GM18507 (cell line): Measurements from ENCODE around the gene TENM4.

Experiments
- DNase-seq: peaks from one replicate; pipeline ENCODE4 v3.0.0; 2011; ENCODE audit warnings: low read depth; ENCODE audit not compliant: insufficient read length; ENCODE audit errors: extremely low spot score
- FAIRE-seq: peaks from 2 replicates; lab custom pipeline; 2011; peaks lifted over from hg19 to GRCh38; lab: Jason Lieb, UNC

The TENM4 gene

DNA sequence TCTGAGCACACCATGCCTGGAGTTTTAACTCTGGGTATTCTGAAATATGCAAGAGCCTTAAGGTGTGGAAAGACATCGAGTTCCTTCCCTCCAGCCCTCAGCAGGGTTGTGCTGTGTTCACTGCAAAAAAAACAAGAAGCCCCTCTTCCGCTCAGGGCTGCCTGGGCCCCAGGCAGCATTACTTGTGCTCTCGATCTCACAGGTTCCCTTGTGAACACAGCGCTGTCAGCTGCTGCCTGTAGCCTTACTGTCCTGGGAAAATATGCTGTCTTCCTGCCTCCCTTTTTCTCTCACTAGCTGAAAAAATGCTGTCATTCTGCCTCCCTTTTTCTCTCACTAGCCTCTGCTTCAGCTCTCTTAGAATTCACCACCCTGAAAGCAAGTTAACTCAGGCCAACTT is 15.7 kb upstream of the TENM4 start:
- FAIRE-seq (no peak), DNase-seq (no peak)

DNA sequence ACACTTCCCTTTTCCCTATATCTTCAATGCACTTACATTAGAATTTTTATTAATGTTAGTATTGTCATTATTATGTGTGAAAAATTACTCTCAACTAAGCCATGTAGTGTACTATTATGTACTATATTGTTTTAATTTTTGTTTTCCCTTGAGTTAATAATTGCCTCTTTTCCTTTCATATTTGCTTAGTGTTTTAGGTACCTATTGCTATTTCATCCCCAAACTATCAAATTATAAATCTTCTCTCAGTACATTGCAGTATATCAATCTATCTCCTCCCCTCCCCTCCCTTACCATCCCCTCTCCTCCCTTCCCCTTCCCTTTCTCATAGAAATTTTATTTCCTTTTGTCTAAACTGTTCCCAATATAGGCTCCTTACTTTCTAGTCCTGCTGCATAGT is 12.8 kb upstream of the TENM4 start:
- FAIRE-seq: no peak
- DNase-seq: no peak

DNA sequence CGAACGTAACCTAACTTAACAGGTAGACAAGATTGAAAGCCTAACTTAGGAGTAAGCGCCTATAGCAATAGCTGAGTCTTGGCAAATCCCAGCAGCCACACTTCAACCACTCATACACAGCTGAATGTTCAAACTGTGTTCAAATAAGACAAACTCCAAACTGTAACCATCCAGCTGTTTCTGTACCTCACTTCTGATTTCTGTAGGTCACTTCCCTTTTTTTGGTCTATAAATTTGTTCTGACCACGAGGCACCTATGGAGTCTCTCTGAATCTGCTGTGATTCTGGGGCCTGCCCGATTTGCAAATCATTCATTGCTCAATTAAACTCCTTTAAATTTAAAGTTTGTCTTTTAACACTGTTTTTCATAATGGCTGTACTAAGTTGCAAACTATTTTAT is 8.2 kb upstream of the TENM4 start:
- no peak for FAIRE-seq

DNA sequence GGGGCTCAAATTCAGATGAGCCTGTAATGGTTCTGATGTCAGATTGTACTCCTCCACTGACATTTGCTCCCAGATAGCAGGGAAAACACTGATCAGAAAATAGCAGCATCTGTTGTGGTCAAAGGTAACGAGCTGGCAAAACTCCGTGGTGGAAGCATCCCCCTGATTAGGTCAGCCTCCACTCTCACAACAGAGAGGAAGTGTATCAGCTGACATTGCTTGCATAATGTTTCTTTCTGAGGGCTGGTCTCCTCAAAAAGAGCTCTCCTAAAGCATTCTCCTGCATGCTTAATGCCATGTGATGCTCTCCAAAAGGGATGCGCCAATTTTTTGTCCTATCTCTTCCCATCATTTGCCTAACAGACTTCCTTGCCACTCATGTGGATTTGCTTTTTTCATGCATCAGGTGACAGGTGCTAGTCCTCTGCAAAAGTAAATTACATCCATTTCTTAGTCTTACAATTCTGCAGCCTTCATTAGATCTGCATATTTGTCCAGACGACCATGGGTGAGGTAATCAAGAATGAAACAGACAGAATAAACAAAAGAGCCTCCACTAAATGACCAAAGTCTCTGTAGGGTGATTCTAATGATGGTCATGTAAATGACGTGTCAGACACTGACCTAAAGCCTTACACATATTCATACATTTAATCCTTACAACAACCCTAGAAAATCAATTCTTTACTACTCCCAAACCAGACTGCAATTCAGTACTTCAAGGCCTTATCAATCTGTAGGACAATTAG is 6.4 kb upstream of the TENM4 start:
- FAIRE-seq: no peak
- no peak for DNase-seq

More for the DNA sequence above, 8.2 kb upstream of the TENM4 start:
- no peak for DNase-seq

DNA sequence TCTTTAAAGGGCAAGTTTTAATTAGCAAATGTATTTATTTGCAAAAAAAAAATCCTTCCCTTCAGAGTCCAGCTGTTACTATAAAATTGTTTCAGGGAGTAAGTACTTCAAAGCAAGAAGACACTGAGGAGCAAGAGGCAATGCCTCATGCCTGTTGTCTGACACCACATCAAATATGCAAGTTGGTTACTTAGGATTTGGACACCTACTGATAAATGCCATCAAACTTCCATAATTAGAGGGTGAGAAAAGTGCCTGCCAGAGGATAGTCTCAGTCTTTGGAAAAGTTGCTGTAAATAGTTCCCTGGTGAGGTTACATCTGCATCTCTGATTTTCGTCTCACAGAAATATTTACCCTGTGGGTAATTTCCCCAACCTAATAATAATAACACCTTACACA is 4.1 kb upstream of the TENM4 start:
- no peak for FAIRE-seq
- DNase-seq: no peak

DNA sequence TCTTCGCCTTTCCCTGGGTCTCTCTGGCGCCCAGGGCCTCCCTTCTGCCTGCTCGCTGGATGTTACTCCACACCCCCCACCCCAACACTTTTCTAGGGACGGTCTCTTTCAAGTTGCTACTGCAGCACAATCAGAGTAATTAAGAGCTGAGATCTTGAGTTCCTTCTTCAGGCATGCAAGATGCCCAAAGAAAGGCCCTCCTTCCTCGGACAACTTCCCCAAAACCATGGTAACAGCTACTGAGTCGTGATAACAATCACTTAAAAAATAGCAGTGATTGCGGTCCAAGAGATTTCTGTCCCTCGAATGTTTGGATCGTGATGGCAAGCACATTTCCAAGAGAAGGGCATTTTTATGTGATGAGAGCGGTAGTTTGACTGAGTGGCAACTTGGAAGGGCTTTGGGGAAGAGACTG is 638 bp upstream of the TENM4 start:
- DNase-seq: no peak
- FAIRE-seq: no peak

DNA sequence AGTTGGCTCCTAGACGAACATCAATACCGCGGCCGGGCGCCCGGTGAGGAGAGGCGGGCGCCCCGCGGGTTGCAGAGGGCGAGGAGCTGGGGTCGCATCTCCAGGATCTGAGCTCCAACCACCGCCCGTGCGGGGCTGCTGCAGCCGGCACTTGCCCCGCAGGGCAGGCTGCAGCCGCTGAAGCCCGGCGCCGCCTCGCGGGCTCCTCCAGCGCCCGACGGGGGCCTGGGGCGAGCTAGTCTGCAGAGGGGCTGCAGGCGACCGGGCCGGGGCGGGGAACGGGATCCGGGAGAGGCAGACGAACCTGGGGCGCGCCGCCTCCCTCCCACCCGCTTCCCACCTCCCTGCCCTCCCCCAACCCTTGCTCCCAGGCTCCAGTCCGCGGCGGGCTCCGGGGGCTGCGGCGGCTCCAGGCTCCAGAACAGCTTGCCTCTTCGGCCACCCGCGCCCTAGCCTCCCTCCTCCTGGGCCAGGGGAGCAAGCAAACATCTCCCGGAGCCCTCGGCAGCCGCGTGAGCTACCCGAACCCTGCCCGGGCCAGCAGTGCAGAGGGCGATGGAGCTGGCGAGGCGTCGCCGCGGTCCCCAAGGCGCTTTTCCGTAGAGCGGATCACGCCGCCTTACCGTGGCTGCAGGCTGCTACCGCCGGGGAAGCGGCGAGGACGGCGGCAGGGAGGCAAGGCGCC is 802 bp downstream of the TENM4 start:
- DNase-seq: no peak
- FAIRE-seq: no peak

DNA sequence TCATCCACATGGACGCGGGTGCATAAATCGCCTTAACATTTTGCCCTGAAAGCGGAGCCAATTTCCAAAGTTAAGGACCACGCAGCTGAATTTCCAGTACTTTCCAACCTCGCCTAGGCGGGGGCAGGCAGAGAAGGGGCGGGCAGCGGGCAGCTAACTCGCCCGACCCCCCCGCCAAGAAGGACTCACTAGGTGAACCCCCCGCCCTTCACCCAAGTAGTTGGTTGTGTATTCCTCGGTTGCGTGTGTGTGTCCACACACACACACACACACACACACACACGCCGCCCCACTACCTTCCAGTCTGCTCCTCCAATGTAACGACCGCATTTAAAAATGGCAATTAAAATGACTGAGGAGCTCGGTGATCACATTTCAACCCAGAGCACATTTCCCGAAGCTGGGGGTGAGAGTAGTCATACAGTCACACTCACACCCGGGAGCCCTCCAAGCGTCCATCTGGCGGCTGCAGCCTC is 1.4 kb downstream of the TENM4 start:
- no peak for DNase-seq
- FAIRE-seq: no peak

DNA sequence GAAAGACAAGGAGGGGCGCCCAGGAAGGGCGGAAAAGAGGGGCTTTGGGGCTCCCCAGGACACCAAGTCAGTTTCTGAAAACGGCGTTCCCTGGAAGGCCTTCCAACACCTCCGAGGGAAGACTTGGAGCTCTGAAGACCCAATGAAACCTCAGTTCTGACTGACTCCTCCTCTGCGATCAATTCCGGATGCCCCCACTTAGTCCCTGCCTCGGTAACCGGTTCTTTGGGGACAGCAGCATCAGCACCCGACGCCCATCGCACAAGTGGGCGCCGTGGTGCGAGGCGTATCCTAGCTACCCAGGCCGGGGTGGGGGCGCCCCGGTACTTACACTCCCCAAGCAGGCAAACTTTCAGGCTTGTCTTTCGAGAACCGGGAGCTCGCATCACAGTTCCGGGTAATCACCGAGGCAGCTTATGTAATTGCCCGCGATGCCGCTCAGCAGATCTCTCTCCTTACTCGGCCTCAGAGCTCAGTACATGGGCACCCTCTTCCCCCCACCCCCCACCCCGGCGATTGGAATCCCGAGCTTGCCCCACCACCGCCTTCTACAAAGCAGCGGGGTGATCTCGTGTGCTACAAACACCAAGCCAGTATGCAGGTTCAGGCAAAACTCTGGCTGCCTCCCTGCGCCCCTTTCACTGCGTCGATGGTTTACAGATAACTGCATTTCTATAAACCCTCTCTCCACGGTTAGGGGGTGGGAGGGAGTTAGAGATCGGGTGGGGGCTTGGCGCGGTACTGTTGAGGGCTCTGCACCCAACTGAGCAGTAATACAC is 2.0 kb downstream of the TENM4 start:
- DNase-seq: no peak
- no peak for FAIRE-seq

DNA sequence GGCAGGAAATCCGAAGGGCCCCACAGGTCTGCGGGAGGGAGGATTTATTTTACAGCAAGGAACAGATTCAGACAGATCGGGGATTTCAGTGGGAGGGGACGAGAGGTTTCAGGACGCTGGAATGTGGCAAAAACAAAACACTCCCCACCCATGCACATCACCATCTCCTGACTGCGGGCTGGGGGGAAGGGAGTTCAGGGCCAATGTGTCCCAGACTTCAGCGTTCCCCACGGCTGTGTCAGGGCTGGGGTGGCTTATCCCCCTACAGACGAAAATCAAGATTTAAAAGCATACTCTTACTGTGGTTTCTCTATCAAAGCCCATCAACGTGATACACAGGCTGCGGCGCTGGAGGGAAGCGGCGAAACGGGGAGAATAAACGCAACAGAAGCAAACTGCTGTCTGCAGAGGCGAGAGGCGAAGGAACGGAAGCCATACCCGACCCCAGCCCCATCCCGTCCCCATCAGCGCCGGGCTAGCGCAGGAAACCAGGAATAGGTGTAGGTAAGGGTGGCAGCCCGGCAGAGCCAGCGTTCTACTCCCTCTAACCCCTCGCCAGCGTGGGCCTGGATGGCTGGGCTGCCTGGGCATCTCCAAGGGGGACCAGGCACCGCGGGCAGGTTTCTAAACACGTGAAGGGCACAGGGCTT is 2.7 kb downstream of the TENM4 start:
- DNase-seq (no peak), FAIRE-seq (no peak)

DNA sequence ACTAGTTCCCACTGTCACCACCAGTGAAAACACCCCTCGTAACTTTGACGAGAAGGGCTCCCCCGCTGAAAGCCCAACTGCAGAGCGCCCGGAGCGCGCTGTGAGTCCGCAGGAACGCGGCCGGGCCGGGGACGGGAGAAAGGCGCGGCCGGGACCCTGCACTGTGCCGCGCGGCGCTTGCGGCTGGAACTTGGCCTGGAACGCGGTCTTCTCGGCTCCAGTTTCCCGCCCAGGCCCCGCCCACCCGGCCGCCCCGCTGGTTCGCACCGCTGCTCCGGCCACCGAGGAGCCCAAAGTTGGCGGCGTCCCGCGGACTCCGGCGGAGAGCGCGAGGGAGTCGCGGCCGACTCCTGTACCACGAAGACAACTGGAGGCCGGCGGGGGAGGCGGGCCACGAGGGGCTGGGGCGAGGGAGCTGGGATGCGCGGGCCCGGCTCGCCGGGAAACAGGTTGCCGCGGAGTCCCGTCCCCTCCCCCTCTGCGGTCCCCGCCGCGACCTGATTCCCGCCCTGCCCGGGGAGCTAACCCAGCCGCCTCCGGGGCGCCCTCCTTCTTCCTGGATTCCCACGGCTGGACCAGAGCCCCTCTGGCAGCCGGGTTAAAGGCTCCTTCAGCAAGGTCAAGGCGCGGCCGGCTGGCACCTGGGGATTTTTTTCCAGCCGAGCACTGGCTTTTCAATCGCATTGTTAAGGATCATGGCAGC is 3.4 kb downstream of the TENM4 start:
- FAIRE-seq: no peak
- no peak for DNase-seq

DNA sequence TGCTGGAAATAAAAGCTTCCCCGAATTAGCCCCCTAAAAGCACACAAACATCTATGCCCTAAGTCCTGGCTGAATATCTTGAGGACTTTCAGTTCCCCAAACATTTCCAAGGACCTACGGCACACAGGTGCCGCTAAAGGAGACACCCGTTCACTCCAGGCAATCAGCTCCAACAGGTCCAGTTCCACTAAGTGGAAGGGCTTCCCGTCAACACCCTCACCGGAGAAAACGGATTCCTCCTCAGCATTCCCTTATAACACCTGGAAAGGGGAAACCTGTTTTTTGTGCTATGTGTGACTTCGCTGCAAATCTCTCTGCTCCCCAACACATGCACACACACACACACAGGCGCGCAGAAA is 3.9 kb downstream of the TENM4 start:
- FAIRE-seq: no peak
- DNase-seq: no peak

DNA sequence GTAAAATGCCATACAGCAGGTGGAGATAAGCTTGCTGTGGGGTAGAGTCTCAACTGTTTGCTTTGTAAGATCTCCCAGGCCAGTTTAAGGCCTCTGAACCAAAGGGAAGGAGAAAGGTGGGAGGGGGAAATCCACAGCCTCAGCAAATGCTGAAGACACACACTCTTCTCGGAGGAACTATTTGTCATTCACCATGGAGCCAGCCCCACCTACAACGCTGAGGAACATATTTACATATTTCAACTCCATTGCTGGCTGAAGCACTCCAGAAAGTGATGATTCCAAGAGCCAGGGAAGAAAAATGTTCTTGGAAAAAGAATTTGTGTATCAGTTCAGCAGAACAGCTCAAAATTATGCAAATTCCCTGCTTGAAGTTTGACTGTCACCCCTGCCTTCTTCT is 6.5 kb downstream of the TENM4 start:
- FAIRE-seq (no peak), DNase-seq (no peak)

DNA sequence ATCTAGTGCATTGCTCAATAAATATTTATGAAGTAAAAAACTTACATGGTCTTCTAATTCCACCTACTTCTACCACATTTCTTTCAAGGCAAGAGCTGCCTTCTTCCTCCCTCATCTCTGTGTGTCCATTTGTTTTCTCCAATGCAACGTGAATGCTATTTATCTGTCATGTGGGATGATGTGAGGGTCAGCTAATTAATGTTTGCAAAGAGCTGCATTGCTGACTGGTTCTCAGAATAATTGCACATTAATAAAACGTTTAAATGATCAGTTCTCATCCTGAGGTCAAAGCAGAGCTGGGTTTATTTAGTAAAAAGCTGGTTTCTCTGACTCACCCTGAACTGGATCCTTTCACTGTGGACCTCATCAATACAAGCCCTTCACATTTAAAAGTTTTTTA is 8.7 kb downstream of the TENM4 start:
- DNase-seq: no peak
- no peak for FAIRE-seq

DNA sequence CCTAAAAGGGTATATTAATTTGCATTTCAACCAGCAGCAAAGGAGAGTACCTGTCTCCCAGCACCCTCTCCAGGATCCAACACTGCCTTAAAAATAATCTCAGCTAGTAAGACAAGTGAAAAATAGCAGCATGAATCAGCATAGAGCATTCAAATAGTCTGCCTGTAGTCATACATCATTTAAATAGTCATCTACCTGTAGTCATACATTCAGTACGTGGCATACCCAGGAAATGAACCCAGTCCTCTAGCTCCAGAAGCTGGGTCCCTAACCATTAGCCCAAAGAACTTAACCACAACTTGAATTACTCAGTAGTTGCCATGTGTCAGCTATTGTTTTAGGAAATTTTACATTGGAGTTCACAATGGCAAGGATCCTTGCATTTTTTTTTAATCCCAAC is 9.3 kb downstream of the TENM4 start:
- DNase-seq (no peak), FAIRE-seq (no peak)

DNA sequence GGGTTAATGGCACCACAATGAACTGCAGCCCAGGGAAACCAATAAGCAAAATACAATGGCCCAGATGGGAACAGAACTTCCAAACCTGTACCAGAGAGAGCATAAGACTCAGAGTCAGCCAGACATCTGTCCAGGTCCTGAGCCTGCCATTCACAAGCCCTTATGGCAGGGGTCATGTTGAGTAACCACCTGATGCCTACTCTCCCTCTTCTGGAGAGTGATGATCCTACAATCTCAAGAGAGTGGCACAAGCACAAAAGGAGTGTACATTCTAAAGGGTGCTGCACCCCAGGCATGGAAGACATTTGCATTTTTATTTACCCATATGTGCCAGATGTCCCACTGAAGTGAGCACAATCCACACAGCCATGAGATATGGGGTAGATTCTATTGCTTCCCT is 10.6 kb downstream of the TENM4 start:
- FAIRE-seq (no peak), DNase-seq (no peak)

DNA sequence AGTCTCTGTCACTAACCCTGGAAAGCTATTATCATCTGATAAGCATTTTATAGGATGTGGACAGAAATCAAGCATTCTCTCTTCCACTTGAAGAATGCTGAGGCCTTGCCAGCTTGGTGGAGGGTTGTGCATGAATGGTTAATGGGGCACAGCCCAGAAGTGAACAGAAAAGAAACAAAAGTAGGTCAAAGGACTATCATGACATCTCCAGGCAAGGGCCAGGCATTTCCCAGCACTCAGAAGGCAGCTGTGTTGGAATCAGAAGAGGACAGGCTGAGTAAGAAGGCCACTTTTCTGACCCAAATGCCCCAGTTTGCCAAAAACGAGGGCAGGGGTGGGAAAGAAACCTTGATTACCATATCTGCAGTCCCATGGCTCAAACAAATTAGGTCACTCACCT is 12.4 kb downstream of the TENM4 start:
- FAIRE-seq (no peak), DNase-seq (no peak)

DNA sequence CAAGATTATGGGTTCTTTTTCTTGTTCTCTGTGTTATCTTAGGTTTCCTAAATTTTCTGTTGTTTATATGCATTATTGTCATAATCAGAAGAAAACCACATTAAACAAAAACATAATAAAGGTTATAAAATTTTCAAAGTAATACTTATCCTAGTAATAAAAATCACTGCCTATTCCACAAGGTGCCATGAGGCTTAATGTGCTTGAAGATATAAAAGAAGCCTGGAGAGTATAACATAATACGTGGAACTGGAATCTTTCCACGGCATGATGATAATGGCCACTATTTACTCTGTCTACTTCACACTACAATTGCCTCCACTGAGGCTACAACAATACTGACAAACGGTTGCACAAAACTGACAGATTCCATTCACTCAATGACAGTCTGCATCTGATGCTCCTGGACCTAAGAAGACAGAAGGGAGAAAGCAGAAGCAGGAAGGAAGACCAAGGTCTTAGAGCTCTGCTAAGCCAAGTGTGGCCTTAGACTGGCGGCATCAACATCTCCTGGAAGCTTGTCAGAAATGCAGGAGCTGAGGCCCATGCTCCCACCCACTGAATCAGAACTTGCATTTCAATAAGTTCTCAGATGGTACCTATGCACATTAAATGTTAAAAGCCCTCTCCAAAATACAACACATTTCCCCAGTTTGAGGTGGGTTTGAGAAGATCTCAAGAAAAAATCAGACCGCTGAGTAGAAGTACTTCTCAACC is 13.1 kb downstream of the TENM4 start:
- FAIRE-seq: no peak
- no peak for DNase-seq

DNA sequence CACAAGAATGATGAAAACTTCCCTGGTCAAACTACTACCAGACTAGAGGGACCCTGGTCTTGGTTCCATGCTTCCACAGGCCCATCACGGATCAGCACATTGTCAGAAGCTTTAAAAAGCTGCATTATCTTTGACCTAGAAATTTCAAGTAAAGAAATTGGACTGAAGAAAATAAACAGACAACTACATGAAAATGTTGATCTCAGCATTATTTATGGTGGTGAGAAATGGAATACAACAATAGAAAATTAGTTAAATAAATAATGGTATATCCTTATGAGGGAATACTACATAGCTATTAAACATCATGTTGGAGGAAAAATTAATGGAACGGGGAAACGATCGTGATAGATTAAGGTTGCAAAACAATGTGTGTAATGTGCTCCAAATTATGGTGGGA is 13.7 kb downstream of the TENM4 start:
- FAIRE-seq (no peak), DNase-seq (no peak)
